A673 (cell line): ENCODE data around the gene PLEKHB1.

Experiments used
- CTCF ChIP-seq: fragments of 300-800, 200-600 bp; sonication (generic); conservative IDR thresholded peaks from 2 replicates; pipeline ENCODE4 v1.5.1; 2017; ENCODE audit warnings: low read depth, mild to moderate bottlenecking, antibody characterized with exemption, low read length, moderate library complexity, mixed read lengths
- EZH2 ChIP-seq: fragments of 200-600 bp; sonication (generic); IDR thresholded peaks from 2 replicates; pipeline ENCODE4 v1.6.1; 2017; ENCODE audit warnings: borderline replicate concordance, low read depth, mild to moderate bottlenecking, mixed read lengths, antibody characterized with exemption, low read length; ENCODE audit not compliant: poor library complexity, severe bottlenecking

DNA sequence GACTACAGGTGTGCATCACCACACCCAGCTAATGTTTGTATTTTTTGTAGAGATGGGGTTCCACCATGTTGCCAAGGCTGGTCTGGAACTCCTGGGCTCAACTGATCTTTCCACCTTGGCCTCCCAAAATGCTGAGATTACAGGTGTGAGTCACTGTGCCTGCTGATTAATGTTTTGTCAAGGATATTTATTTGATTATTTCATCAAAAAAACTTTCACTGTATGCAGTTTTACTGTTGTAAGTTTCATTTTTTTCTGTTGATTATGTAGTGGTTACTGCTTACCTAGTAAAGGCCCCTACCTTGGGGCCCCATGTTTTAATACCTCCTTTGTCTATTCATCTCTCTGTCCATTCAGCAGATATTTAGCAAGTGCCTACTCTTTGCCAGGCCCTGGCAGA lies 31.8 kb upstream of the PLEKHB1 start:
- TF ChIP-seq CTCF: no peak
- no peak for TF ChIP-seq EZH2
